HG02759 (cell line): ENCODE results near the gene EED.

Source experiments
- ATAC-seq: cut with Tn5 transposase; IDR thresholded peaks from one replicate; pipeline ENCODE4 v1.9.1; 2021; ENCODE audit warnings: mild to moderate bottlenecking, moderate library complexity; ENCODE audit not compliant: unreplicated experiment

Gene EED

GRCh38 chr11:86244522-86245368, at the start of gene EED:
Gene EED (plus strand): TSS chr11:86244753. CDS start chr11:86245230, 477 bp downstream.
- ATAC-seq, result peak; percentile 69

GRCh38 chr11:86194998-86195397, 49.6 kb upstream of the EED start:
- ATAC-seq, result no peak

GRCh38 chr11:86196085-86196696, 48.4 kb upstream of the EED start:
- ATAC-seq, result no peak

GRCh38 chr11:86196913-86197312, 47.6 kb upstream of the EED start:
- ATAC-seq, result no peak

GRCh38 chr11:86197448-86197847, 47.1 kb upstream of the EED start:
- ATAC-seq, result no peak

GRCh38 chr11:86198139-86198538, 46.4 kb upstream of the EED start:
- ATAC-seq, result no peak

- ATAC-seq, result no peak
These were observed 45.2 kb upstream of the EED start for GRCh38 chr11:86199354-86199753.

- no peak for ATAC-seq
These were observed 43.1 kb upstream of the EED start for GRCh38 chr11:86201371-86201884.

GRCh38 chr11:86202013-86202336, 42.6 kb upstream of the EED start:
- peak; percentile 26 for ATAC-seq

GRCh38 chr11:86204356-86204755, 40.2 kb upstream of the EED start:
- no peak for ATAC-seq

GRCh38 chr11:86205421-86206336, 38.9 kb upstream of the EED start:
- no peak for ATAC-seq

GRCh38 chr11:86206337-86206695, 38.2 kb upstream of the EED start:
- ATAC-seq, result no peak

- no peak for ATAC-seq
These were observed 37.1 kb upstream of the EED start for GRCh38 chr11:86207413-86207812.

GRCh38 chr11:86208572-86208971, 36.0 kb upstream of the EED start:
- ATAC-seq, result no peak

GRCh38 chr11:86209806-86210657, 34.5 kb upstream of the EED start:
- ATAC-seq, result no peak

GRCh38 chr11:86210898-86211297, 33.7 kb upstream of the EED start:
- ATAC-seq, result no peak

- peak; percentile 31 for ATAC-seq
These were observed 32.9 kb upstream of the EED start for GRCh38 chr11:86211619-86212018.

- ATAC-seq, result no peak
These were observed 32.4 kb upstream of the EED start for GRCh38 chr11:86212019-86212611.

- ATAC-seq, result peak; percentile 68
These were observed 29.8 kb upstream of the EED start for GRCh38 chr11:86214710-86215109.
